A549 (cell line): Measurements from ENCODE around the gene TMPRSS7. TPM values are rescaled to one million over a fixed set of nuclear protein-coding genes. Genes with fewer than 3 reads are reported as not detected.

Source experiments
- ATAC-seq, 2 experiments: fragments of 200-7000 bp in 1 of 2; fragments of >200 bp in 1 of 2; cut with Nextera tagmentation in 1 of 2; cut with Tn5 transposase in 1 of 2; 3 replicates each; pipeline versions ENCODE4 v1.8.0 to v1.9.1; 2018 to 2020; ENCODE audit warnings: mild to moderate bottlenecking in 1 of 2, moderate library complexity in 1 of 2
- CTCF ChIA-PET: fragments of 300-600 bp; sonication (Branson Sonifier 250); formaldehyde crosslinking; extraction: SDS; loops from one replicate; lab custom pipeline; 2021; ENCODE audit warnings: antibody characterized with exemption, inconsistent platforms; lab: Yijun Ruan, JAX
- POLR2A ChIA-PET: fragments of 350-600 bp; formaldehyde crosslinking; extraction: SDS; loops from one replicate; lab custom pipeline; 2021; ENCODE audit warnings: antibody characterized with exemption, inconsistent platforms; lab: Yijun Ruan, JAX
- DNase-seq, 2 experiments: peaks; one replicate each; pipeline versions ENCODE4 v3.0.0 to v3.0.0-alpha.2; 2011 to 2016; ENCODE audit warnings: low read depth in 1 of 2, low spot score in 1 of 2
- FAIRE-seq: peaks from 2 replicates; lab custom pipeline; 2011; peaks lifted over from hg19 to GRCh38; lab: Jason Lieb, UNC
- H3K27ac ChIP-seq, 2 experiments: fragments of >200 bp; sonication (Bioruptor Twin); formaldehyde crosslinking; 3 replicates each; pipeline ENCODE4 v1.5.1; 2016 to 2017
- H3K4me1 ChIP-seq: fragments of >200 bp; sonication (Bioruptor Twin); formaldehyde crosslinking; 3 replicates; pipeline ENCODE4 v1.6.1; 2016
- H3K4me2 ChIP-seq: fragments of >200 bp; sonication (Bioruptor Twin); formaldehyde crosslinking; 3 replicates; pipeline ENCODE4 v1.6.1; 2016
- H3K4me3 ChIP-seq: fragments of >200 bp; sonication (Bioruptor Twin); formaldehyde crosslinking; 3 replicates; pipeline ENCODE4 v1.5.1; 2016
- H3K9me3 ChIP-seq: fragments of >200 bp; sonication (Bioruptor Twin); formaldehyde crosslinking; 3 replicates; pipeline ENCODE4 v1.6.1; 2016
- CTCF ChIP-seq: fragments of >200 bp; sonication (Bioruptor Twin); formaldehyde crosslinking; IDR thresholded peaks from 3 replicates; pipeline ENCODE4 v1.5.1; 2016
- EP300 ChIP-seq, 2 experiments: fragments of >200 bp; sonication (Bioruptor Twin); formaldehyde crosslinking; IDR thresholded peaks; 2 replicates in 1 of 2; 3 replicates in 1 of 2; pipeline ENCODE4 v1.6.1; 2016 to 2017
- FOXS1 ChIP-seq: fragments of 250-450 bp; sonication (Bioruptor Pico); IDR thresholded peaks from 2 replicates; pipeline ENCODE4 v1.5.0; 2020; ENCODE audit warnings: mild to moderate bottlenecking, moderate library complexity
- HDAC2 ChIP-seq: fragments of 200-600 bp; sonication (generic); IDR thresholded peaks from 2 replicates; pipeline ENCODE4 v1.6.1; 2016
- HOXA7 ChIP-seq: fragments of 250-450 bp; sonication (Bioruptor Pico); IDR thresholded peaks from 2 replicates; pipeline ENCODE4 v1.5.0; 2020; ENCODE audit warnings: mild to moderate bottlenecking, moderate library complexity
- JUN ChIP-seq, 2 experiments: fragments of >200 bp; sonication (Bioruptor Twin); formaldehyde crosslinking; IDR thresholded peaks; 2 replicates in 1 of 2; 3 replicates in 1 of 2; pipeline ENCODE4 v1.6.1; 2016 to 2017
- JUNB ChIP-seq: fragments of >200 bp; sonication (Bioruptor Twin); formaldehyde crosslinking; IDR thresholded peaks from 2 replicates; pipeline ENCODE4 v1.6.1; 2016
- MAFK ChIP-seq: fragments of 450-650 bp; IDR thresholded peaks from 2 replicates; pipeline ENCODE4 v1.6.1; 2014; ENCODE audit not compliant: partially characterized antibody
- MAZ ChIP-seq: fragments of 150-350 bp; IDR thresholded peaks from 2 replicates; pipeline ENCODE4 v1.6.1; 2014; ENCODE audit warnings: antibody characterized with exemption, low read depth, low read length, borderline replicate concordance
- MYC ChIP-seq: IDR thresholded peaks from 2 replicates; pipeline ENCODE4 v1.6.1; 2012; ENCODE audit warnings: mild to moderate bottlenecking, inconsistent platforms, low read length, improper control_type of control experiment, borderline replicate concordance
- NFE2L2 ChIP-seq: fragments of 150-350 bp; conservative IDR thresholded peaks from 2 replicates; pipeline ENCODE4 v1.6.1; 2014; ENCODE audit warnings: low read length
- NR3C1 ChIP-seq: fragments of >200 bp; sonication (Bioruptor Twin); formaldehyde crosslinking; IDR thresholded peaks from 3 replicates; pipeline ENCODE4 v1.6.1; 2017
- PBX3 ChIP-seq: IDR thresholded peaks from 2 replicates; pipeline ENCODE4 v1.6.1; 2012
- PHF8 ChIP-seq: fragments of 200-600 bp; sonication (generic); IDR thresholded peaks from 2 replicates; pipeline ENCODE4 v1.6.1; 2016; ENCODE audit warnings: low read depth, mild to moderate bottlenecking, antibody characterized with exemption, moderate library complexity, borderline replicate concordance
- POLR2A ChIP-seq: IDR thresholded peaks from 2 replicates; pipeline ENCODE4 v1.6.1; 2012; ENCODE audit warnings: mild to moderate bottlenecking, low read length
- POLR2AphosphoS2 ChIP-seq: conservative IDR thresholded peaks from 2 replicates; pipeline ENCODE4 v1.6.1; 2012; ENCODE audit warnings: low read length, improper control_type of control experiment, inconsistent platforms
- RCOR1 ChIP-seq: fragments of 150-350 bp; IDR thresholded peaks from 2 replicates; pipeline ENCODE4 v1.6.1; 2014; ENCODE audit warnings: antibody characterized with exemption, low read length, low read depth
- SMC3 ChIP-seq: fragments of >200 bp; sonication (Bioruptor Twin); formaldehyde crosslinking; IDR thresholded peaks from 3 replicates; pipeline ENCODE4 v1.6.1; 2018; ENCODE audit warnings: inconsistent platforms
- SREBF2 ChIP-seq: fragments of 450-650 bp; IDR thresholded peaks from 2 replicates; pipeline ENCODE4 v1.6.1; 2014; ENCODE audit warnings: mild to moderate bottlenecking, moderate library complexity
- WGBS: methylation state at CpG from one replicate; pipeline ENCODE4 v1.1.6; 2017; ENCODE audit errors: missing lambda C conversion rate; 5-methylcytosine and 5-hydroxymethylcytosine counted together
- polyA plus RNA-seq, 4 experiments: library from polyadenylated mRNA; depleted of rRNA in 3 of 4; stranded (reverse); fragments of >200 nt; fragmentation: RNase III in 1 of 4; extraction: RNeasy Plus Mini Kit Qiagen cat#74134 plus additional on column Dnase treatment in 1 of 4; gene quantifications; 2 replicates in 3 of 4; 3 replicates in 1 of 4; pipeline ENCODE4 v1.2.3, GENCODE V29; 2011 to 2017
- TF ChIP-seq, protein P1 (sequence below): fragments of 200-600 bp; sonication (generic); IDR thresholded peaks from 2 replicates; pipeline ENCODE4 v1.6.1; 2016; ENCODE audit warnings: antibody characterized with exemption, mild to moderate bottlenecking, moderate library complexity
- TF ChIP-seq, protein P2 (sequence below): fragments of >200 bp; sonication (Bioruptor Twin); formaldehyde crosslinking; IDR thresholded peaks from 3 replicates; pipeline ENCODE4 v1.6.1; 2016

The TMPRSS7 gene
- polyA plus RNA-seq, 2 of the 4 experiments (the other 2 are of a cell fraction), result 0.04 to 0.09 TPM

- TF ChIP-seq MAZ (no peak), EP300 (IDR thresholded peaks at IDR 0.05) (no peak), POLR2A (no peak), PBX3 (no peak), RCOR1 (no peak), CTCF (no peak), SREBF2 (no peak), FOXS1 (no peak), HOXA7 (CRISPR knock-in tag) (no peak), HDAC2 (no peak), MAFK (no peak), MYC (no peak), JUNB (no peak), JUN (IDR thresholded peaks at IDR 0.05) (no peak), POLR2AphosphoS2 (no peak), PHF8 (no peak), NR3C1 (no peak)
- TF ChIP-seq, protein P1, sequence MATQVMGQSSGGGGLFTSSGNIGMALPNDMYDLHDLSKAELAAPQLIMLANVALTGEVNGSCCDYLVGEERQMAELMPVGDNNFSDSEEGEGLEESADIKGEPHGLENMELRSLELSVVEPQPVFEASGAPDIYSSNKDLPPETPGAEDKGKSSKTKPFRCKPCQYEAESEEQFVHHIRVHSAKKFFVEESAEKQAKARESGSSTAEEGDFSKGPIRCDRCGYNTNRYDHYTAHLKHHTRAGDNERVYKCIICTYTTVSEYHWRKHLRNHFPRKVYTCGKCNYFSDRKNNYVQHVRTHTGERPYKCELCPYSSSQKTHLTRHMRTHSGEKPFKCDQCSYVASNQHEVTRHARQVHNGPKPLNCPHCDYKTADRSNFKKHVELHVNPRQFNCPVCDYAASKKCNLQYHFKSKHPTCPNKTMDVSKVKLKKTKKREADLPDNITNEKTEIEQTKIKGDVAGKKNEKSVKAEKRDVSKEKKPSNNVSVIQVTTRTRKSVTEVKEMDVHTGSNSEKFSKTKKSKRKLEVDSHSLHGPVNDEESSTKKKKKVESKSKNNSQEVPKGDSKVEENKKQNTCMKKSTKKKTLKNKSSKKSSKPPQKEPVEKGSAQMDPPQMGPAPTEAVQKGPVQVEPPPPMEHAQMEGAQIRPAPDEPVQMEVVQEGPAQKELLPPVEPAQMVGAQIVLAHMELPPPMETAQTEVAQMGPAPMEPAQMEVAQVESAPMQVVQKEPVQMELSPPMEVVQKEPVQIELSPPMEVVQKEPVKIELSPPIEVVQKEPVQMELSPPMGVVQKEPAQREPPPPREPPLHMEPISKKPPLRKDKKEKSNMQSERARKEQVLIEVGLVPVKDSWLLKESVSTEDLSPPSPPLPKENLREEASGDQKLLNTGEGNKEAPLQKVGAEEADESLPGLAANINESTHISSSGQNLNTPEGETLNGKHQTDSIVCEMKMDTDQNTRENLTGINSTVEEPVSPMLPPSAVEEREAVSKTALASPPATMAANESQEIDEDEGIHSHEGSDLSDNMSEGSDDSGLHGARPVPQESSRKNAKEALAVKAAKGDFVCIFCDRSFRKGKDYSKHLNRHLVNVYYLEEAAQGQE, result no peak
- TF ChIP-seq, protein P2, sequence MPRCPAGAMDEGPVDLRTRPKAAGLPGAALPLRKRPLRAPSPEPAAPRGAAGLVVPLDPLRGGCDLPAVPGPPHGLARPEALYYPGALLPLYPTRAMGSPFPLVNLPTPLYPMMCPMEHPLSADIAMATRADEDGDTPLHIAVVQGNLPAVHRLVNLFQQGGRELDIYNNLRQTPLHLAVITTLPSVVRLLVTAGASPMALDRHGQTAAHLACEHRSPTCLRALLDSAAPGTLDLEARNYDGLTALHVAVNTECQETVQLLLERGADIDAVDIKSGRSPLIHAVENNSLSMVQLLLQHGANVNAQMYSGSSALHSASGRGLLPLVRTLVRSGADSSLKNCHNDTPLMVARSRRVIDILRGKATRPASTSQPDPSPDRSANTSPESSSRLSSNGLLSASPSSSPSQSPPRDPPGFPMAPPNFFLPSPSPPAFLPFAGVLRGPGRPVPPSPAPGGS, result no peak
- H3K4me1 ChIP-seq, result no peaks in the 10 kb centered on the region; the same call in 2 of the 3 replicates
- no peak for FAIRE-seq
These were observed 30.3 kb upstream of the TMPRSS7 start for GRCh38 chr3:112004187-112004586.

GRCh38 chr3:112004669-112005068 lies 29.9 kb upstream of the TMPRSS7 start:
- no peak for DNase-seq
- ChIA-PET CTCF (interaction anchor here (1.1 to 6.6 kb wide), 4 partner anchors 10 to 93 kb away, joined by 4 to 81 read pairs (median 29); no protein-coding TSS in a partner anchor), POLR2A (no interaction called here)
- TF ChIP-seq JUNB (no peak), PBX3 (no peak), SMC3 (no peak), NFE2L2 (no peak)
- H3K4me3 ChIP-seq, result no peak overlapping the region
- H3K4me2 ChIP-seq, result no peak overlapping the region
- H3K9me3 ChIP-seq, result no peaks in the 10 kb centered on the region
- no peak for FAIRE-seq
- WGBS, result 71% methylated on average over 2 of the region's 2 CpGs
- no peaks in the 10 kb centered on the region; the same call in 2 of the 3 replicates for H3K4me1 ChIP-seq
- no peak for ATAC-seq
- H3K27ac ChIP-seq, result no peak overlapping the region

More at GRCh38 chr3:112004187-112004586, 30.3 kb upstream of the TMPRSS7 start:
- DNase-seq, result no peak
- 28% methylated on average over 2 of the region's 2 CpGs for WGBS
- H3K27ac ChIP-seq, result no peak overlapping the region
- CTCF ChIA-PET, result interaction anchor here (1.1 to 6.6 kb wide), 6 partner anchors 11 to 337 kb away, joined by 4 to 81 read pairs (median 5); partner anchors contain the start of gene ABHD10
- H3K9me3 ChIP-seq, result no peaks in the 10 kb centered on the region
- POLR2A ChIA-PET, result no interaction called here
- H3K4me3 ChIP-seq, result no peak overlapping the region
- ATAC-seq, result no peak
- no peak overlapping the region for H3K4me2 ChIP-seq
